ENCODE measurements around the gene USP7.
"Not testable (repeated sequence)": the region's sequence is repeated elsewhere in the genome, so short reads cannot be mapped to it uniquely, and the experiment has no call there.

The USP7 gene

DNA sequence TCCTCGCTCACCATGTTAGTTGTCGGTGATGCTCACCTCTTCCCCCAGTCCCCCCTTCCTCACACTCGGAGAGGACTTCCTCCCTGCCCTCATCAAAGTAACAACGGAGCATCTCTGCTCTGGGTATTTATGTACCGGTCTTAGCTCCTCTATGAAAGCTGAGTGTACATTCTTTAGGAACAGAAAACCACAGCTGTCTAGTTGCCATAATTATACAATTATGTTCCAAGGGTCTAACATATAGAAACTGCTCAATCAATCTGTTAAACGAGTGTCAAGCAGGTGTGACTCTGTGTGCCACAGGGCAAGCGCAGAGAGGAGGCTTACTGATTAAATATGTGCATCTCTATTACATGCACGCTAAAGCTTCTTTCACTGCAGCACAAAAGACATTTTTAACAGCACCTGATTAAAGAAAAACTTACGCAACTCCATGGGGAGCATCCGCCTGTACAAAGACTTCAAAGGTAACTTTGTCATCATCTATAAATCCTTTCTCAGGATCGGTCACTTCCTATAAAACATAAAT, 43.7 kb downstream of the USP7 start:
- Histone ChIP-seq H3K36me3 (replicated peaks) (peaks cover 92% of the 10 kb centered on the region), H3K9me3 (no peaks in the 10 kb centered on the region)
- in situ Hi-C loops (cut with MboI; ENCODE audit: low sequenced_read_pairs) = loop anchor here (10.0 kb wide), 1 partner anchor 85 kb away; no protein-coding TSS in a partner anchor

DNA sequence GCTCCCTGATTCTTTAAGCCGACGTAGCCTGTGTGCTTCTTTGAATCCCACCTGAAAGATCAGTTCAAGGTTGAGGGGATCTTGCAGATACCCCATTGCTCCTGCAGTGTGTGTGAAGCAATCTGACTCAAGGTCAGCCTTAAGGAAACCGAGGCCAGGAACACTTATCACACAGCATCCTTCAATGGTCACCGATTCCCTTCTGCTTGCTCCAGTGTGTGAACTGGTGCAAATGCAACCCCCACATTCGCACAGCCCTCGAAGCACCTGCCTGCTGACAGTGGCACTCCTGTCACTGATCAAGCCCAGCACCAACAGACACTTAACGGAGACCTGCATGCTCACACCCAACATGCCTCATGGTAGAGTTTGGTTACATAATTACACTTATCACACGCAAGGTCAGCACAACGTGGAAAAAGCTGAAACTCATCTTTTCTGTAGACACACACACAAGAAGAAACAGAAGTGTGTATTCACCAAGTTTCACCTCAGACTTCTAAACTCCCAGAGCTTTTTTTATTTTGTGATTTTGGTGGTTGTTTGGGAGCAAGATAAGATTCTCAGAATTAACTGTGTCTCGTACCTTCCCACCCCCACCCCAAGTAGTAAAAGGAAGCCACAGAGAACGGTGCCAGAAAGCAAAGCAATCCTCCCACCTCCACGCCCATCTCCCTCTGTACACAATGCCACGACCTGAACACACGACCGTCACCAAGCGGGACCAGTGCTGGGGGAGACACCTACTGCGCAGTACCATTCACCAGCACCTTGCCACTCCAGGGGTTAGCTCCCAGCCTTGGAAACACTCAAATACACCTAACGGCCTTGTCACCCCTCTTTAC, 44.4 kb downstream of the USP7 start:
- Histone ChIP-seq H3K9me3 (no peaks in the 10 kb centered on the region), H3K36me3 (replicated peaks) (peaks cover 92% of the 10 kb centered on the region), H3K27me3 (ENCODE audit: low read depth) (no peaks in the 10 kb centered on the region), H3K4me1 (peaks cover 16% of the 10 kb centered on the region), H3K4me3 (no peak overlapping the region)
- no peak for DNase-seq (ENCODE audit: low spot score in 2 of 2)
- in situ Hi-C loops (cut with MboI; ENCODE audit: low sequenced_read_pairs) = no loop called here

More for the DNA sequence above, 43.7 kb downstream of the USP7 start:
- Histone ChIP-seq H3K4me1 (peaks cover 16% of the 10 kb centered on the region), H3K4me3 (no peak overlapping the region), H3K27me3 (ENCODE audit: low read depth) (no peaks in the 10 kb centered on the region)
- peak in 1 of 2 experiments; percentile 34 for DNase-seq (ENCODE audit: low spot score in 2 of 2)

DNA sequence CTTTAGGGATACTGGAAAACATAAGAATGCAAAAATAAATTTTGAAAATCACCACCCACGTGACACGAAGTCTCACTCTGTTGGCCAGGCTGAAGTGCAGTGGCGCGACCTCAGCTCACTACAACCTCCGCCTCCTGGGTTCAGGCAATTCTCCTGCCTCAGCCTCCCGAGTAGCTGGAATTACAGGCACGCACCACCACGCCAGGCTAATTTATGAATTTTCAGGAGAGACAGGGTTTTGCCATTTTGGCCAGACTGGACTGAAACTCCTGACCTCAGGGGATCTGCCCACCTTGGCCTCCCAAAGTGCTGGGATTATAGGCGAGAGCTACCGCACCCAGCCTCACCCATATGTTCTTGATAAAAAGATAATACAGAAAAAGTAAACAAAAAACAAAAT, 46.4 kb downstream of the USP7 start:
- H3K9me3 ChIP-seq; DNase-seq (ENCODE audit: low spot score in 2 of 2); H3K4me3 ChIP-seq; H3K27me3 ChIP-seq (ENCODE audit: low read depth); in situ Hi-C loops (cut with MboI; ENCODE audit: low sequenced_read_pairs): not testable (repeated sequence)
- Histone ChIP-seq H3K4me1 (peaks cover 16% of the 10 kb centered on the region), H3K36me3 (replicated peaks) (peaks cover 95% of the 10 kb centered on the region)

DNA sequence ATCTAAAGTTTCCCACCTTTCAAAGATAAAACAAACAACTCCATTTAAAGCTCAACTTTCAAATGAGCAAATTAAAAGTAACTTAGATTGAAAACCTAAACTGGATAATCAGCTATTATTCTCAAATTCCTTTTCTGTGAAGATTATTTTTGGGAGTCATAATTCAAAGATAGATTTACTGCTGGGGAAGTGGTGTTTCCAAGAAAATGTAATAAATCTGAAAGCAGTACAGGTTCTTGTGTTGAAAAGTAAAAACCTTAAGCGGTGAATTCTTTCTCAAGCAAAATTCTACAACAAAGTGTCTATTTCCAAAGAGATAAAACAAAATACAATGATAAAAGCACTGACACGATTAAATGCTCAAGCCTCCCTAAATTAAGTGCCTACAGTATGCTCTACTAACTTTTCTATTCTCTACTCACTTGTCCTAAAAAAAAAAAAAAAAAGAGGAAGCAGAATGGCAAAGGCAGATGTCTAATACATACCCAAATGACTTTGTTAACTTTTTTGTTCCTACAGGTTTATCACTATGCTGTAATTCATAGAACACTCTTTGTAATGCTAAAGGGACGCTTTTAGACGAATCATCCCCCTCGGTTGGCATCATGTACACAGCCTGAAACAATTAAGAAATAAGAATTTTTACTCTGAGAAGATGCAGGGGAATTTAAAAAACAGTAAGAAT, 47.0 kb downstream of the USP7 start:
- Histone ChIP-seq H3K4me3 (no peak overlapping the region), H3K36me3 (replicated peaks) (peaks cover 95% of the 10 kb centered on the region)
- in situ Hi-C loops (cut with MboI; ENCODE audit: low sequenced_read_pairs) = no loop called here

DNA sequence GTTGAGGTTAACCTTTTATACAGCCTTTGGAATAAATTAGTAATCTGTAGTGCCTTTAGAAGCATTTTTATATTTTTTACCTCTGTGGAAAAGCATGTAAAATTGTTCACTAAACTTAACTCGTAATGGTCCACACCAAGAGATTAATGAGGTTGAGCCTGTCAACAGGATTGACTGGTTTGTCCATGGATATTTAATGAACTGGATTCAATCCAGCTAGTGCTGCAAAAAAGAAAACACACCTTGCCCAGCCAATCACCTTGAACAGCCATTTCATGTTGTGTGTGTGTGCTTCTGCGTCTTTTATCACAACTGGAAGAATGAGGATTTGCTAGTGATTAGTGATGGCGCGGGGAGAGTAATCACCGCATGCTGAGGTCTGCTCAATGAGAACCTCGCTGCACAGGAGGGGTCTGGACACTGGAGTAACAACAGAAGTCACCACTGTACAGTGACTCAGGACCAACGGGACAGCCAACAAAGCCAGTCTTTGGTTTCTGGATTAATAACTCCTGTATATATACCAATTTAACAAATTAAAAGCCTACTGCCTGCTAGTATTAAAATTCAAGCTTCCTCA, 47.9 kb downstream of the USP7 start:
- DNase-seq (ENCODE audit: low spot score in 2 of 2) = no peak
- no peaks in the 10 kb centered on the region for H3K27me3 ChIP-seq (ENCODE audit: low read depth)
- peaks cover 14% of the 10 kb centered on the region for H3K4me1 ChIP-seq
- in situ Hi-C loops (cut with MboI; ENCODE audit: low sequenced_read_pairs) = no loop called here
- peaks cover 95% of the 10 kb centered on the region for H3K36me3 ChIP-seq (replicated peaks)
- H3K4me3 ChIP-seq = no peak overlapping the region
- no peaks in the 10 kb centered on the region for H3K9me3 ChIP-seq

More for the DNA sequence above, 47.0 kb downstream of the USP7 start:
- no peaks in the 10 kb centered on the region for H3K27me3 ChIP-seq (ENCODE audit: low read depth)
- H3K4me1 ChIP-seq = peaks cover 16% of the 10 kb centered on the region
- peak in 1 of 2 experiments; percentile 51 for DNase-seq (ENCODE audit: low spot score in 2 of 2)
- no peaks in the 10 kb centered on the region for H3K9me3 ChIP-seq

DNA sequence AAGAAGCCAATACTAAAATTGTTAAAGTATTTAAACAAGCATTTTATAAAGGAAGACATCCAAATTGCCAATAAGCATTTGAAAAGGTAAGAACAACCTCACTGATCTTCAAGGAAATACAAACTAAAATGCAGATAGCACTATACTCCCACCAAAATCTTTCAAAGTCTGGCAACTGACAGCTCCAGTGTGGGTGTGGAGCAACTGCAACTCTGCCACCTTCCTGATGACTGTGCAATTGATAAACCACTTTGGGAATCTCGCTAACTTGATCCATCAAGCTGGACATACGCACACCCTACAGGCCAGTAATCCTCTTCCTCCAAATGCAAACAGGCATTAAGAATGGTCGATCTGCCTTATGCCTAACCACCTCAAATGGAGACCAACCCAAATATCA, 49.6 kb downstream of the USP7 start:
- Histone ChIP-seq H3K36me3 (replicated peaks) (peaks cover 94% of the 10 kb centered on the region), H3K4me1 (peaks cover 7% of the 10 kb centered on the region), H3K9me3 (no peaks in the 10 kb centered on the region), H3K4me3 (no peak overlapping the region), H3K27me3 (ENCODE audit: low read depth) (no peaks in the 10 kb centered on the region)
- in situ Hi-C loops (cut with MboI; ENCODE audit: low sequenced_read_pairs) = no loop called here
- no peak for DNase-seq (ENCODE audit: low spot score in 2 of 2)

DNA sequence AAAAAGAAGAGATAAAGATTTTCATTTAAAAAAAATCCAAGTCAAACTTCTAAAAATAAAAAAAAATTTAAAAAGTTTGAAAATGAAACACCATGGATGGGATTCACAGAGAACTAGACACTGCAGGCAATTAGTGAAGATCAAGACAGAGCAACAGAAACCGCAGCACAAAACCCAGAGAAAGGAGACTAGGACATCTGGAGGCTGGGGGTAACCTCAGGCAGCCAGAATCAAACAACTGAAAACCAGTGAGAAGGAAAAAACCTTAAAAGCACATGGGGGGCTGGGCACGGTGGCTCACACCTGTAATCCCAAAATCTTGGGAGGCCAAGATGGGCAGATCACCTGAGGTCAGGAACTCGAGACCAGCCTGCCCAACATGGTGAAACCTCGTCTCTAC, 50.9 kb downstream of the USP7 start:
- in situ Hi-C loops (cut with MboI; ENCODE audit: low sequenced_read_pairs) = no loop called here
- no peak for DNase-seq (ENCODE audit: low spot score in 2 of 2)
- H3K4me3 ChIP-seq = no peak overlapping the region
- H3K27me3 ChIP-seq (ENCODE audit: low read depth) = no peaks in the 10 kb centered on the region
- peaks cover 7% of the 10 kb centered on the region for H3K4me1 ChIP-seq
- H3K36me3 ChIP-seq (replicated peaks) = peaks cover 94% of the 10 kb centered on the region
- no peaks in the 10 kb centered on the region for H3K9me3 ChIP-seq

DNA sequence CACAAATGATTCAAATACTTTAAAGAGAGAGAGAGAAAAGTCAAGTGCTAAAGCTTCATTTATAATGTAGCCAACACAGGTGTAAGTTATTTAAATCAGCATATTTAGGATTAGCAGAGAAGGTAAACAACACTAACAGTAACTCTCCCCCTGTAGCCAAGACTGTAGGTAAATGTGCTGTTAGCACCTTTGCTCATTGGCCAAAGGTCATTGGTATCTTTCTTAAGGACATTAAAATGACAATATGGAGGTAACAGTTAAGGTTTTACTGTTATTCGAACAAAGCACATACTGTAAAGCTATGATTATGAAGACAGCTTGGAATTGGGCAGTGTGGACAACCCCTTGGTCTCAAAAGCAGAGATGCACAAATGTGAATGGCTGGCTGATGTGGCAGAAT, 52.9 kb downstream of the USP7 start:
- no peaks in the 10 kb centered on the region for H3K4me1 ChIP-seq
- H3K36me3 ChIP-seq (replicated peaks) = peaks cover 97% of the 10 kb centered on the region
- H3K9me3 ChIP-seq = no peaks in the 10 kb centered on the region
- H3K4me3 ChIP-seq = no peak overlapping the region
- DNase-seq (ENCODE audit: low spot score in 2 of 2) = no peak
- no peaks in the 10 kb centered on the region for H3K27me3 ChIP-seq (ENCODE audit: low read depth)
- in situ Hi-C loops (cut with MboI; ENCODE audit: low sequenced_read_pairs) = no loop called here

DNA sequence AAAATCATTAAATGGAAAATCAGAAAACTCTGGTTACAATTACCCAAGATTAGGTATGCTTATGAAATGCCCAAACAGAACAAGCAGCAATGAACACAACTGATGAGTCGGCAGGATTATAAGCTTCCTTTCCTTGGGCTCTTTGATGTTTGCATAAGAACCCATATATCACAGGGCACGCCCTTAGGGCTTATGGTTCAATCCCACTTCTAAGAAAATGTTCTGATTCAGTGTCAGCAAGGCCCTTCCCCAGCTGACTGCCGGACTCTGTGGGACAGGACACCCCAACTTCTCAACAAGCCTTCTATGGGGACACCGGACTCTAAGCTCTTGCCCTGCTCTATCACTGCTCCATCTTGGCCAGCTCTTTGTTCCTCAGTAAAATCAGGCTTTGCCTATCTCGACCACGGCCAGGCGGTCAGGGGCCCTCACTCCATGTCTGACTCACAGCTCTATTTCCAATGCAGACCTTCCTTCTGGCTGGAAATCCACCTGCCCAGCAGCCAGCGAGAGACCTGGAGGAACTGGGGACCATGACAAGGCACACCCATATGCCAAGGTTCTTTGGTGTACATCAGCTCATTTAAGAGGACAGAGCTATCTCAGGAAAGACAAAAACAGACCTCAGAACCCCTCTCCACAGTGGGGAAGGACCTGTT, 54.8 kb downstream of the USP7 start:
- DNase-seq (ENCODE audit: low spot score in 2 of 2) = no peak
- H3K4me1 ChIP-seq = no peaks in the 10 kb centered on the region
- no peaks in the 10 kb centered on the region for H3K27me3 ChIP-seq (ENCODE audit: low read depth)
- peaks cover 97% of the 10 kb centered on the region for H3K36me3 ChIP-seq (replicated peaks)
- no peaks in the 10 kb centered on the region for H3K9me3 ChIP-seq
- in situ Hi-C loops (cut with MboI; ENCODE audit: low sequenced_read_pairs) = no loop called here
- no peak overlapping the region for H3K4me3 ChIP-seq

DNA sequence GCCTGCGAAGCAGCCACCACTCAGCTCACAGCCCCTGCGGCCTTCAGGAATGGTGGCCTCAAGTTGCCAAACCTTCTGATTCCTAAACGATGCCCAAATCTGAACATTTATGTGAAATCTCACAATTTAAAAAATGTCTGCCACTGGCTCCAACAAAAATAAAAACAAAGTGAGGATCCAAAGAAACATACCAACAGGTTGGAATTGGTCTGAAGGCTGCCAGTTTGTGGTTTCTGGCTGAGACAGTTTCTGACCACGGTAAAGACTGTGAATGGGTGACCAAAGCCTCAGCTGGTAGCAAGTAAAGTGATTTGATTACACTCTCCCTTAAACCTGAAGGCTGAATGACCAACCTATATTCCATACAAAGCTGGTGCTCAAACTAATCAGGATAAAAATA, 56.6 kb downstream of the USP7 start:
- no peak for DNase-seq (ENCODE audit: low spot score in 2 of 2)
- no peaks in the 10 kb centered on the region for H3K27me3 ChIP-seq (ENCODE audit: low read depth)
- in situ Hi-C loops (cut with MboI; ENCODE audit: low sequenced_read_pairs) = no loop called here
- H3K9me3 ChIP-seq = no peaks in the 10 kb centered on the region
- no peaks in the 10 kb centered on the region for H3K4me1 ChIP-seq
- H3K36me3 ChIP-seq (replicated peaks) = peaks cover 97% of the 10 kb centered on the region
- no peak overlapping the region for H3K4me3 ChIP-seq

DNA sequence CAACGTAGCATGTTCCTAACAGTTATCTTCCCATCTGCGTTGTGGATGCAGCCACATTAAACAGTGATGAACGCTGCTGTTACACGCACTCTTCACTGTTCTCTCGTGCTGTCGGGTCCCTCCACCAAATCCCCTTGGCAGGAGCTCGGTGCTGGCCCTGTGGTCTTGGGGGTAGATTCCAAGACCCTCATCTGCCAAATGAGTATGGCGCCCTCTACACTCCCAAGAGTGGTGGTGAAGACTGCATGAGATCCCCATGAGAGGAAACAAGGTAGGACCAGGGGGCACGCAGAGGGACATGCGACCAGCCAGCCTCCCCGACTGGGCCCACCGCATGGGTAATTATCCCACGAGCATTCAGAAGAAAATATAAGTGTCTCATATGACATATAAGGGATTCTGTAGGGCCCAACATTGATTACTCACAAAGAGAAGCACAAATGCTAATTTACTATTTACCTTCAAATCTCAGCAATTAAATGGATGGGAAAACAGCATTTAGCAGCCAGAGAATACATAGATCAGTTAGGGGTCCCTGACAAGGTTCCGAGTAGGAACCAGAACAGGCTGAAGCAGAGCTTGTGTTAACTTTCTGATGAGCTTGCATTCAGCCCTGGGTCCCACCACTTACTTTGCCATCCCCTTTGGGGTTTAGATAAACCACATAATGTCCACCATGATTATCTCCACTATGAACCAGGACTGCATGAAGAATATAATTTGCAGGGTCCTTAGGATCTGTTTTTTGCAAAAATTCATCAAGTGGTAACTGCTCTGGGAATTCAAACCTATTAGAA, 57.7 kb downstream of the USP7 start:
- Histone ChIP-seq H3K36me3 (replicated peaks) (peaks cover 97% of the 10 kb centered on the region), H3K27me3 (ENCODE audit: low read depth) (no peaks in the 10 kb centered on the region), H3K9me3 (no peaks in the 10 kb centered on the region), H3K4me1 (no peaks in the 10 kb centered on the region), H3K4me3 (no peak overlapping the region)
- in situ Hi-C loops (cut with MboI; ENCODE audit: low sequenced_read_pairs) = no loop called here
- DNase-seq (ENCODE audit: low spot score in 2 of 2) = no peak

DNA sequence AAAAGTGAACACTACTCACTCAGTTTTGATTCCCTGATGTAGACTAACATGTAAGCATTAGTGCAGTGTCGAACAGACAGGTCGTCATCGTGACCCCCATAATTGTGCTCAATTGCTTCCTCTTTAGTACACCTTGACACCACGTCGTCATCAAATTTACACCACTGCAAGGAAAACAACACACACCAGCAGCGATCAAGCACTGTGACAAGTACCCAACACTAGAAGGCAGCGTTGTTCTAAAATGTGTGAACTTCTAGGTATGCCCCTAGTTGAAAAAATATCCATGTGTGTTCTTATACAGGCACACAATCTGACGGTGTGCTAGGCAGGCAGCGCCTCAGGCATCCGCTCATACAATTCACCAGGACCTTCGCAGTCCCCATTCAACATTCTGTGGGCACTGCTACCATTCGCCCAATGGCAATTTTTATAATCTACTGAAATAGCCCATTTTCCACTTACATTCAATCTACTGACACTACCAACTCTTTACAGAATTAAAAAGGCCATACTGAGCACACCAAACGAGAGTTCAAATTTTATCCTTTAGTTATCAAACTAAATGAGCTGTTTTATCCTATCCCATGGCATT, 58.4 kb downstream of the USP7 start:
- H3K36me3 ChIP-seq (replicated peaks) = peaks cover 97% of the 10 kb centered on the region
- in situ Hi-C loops (cut with MboI; ENCODE audit: low sequenced_read_pairs) = no loop called here
- H3K27me3 ChIP-seq (ENCODE audit: low read depth) = no peaks in the 10 kb centered on the region
- no peaks in the 10 kb centered on the region for H3K9me3 ChIP-seq
- no peaks in the 10 kb centered on the region for H3K4me1 ChIP-seq
- no peak overlapping the region for H3K4me3 ChIP-seq
- DNase-seq (ENCODE audit: low spot score in 2 of 2) = peak; percentile 20 to 37
